GM12878 (cell line): ENCODE data around the gene AXDND1. TPM values are rescaled to one million over a fixed set of nuclear protein-coding genes. Genes with fewer than 3 reads are reported as not detected.

Experiments used
- CEBPB ChIP-seq, 2 experiments: fragments of 150-350 bp in 1 of 2; IDR thresholded peaks; 2 replicates each; pipeline ENCODE4 v1.6.1; 2012 to 2014; ENCODE audit warnings: low read depth in 2 of 2, low read length in 2 of 2, borderline replicate concordance in 1 of 2, inconsistent platforms in 1 of 2
- CREB1 ChIP-seq: IDR thresholded peaks from 2 replicates; pipeline ENCODE4 v1.6.1; 2012; ENCODE audit warnings: low read depth, mild to moderate bottlenecking, inconsistent platforms
- CREM ChIP-seq: IDR thresholded peaks from 2 replicates; pipeline ENCODE4 v1.6.1; 2014; ENCODE audit warnings: antibody characterized with exemption, low read depth
- EP300 ChIP-seq, 2 experiments: fragments of 150-350 bp in 1 of 2; IDR thresholded peaks; 2 replicates each; pipeline ENCODE4 v1.6.1; 2011 to 2012; ENCODE audit warnings: low read depth in 2 of 2, low read length in 2 of 2, borderline replicate concordance in 1 of 2, improper control_type of control experiment in 1 of 2, inconsistent platforms in 1 of 2; ENCODE audit not compliant: control insufficient read depth in 1 of 2
- ETV6 ChIP-seq, 2 experiments: fragments of 450-650 bp in 1 of 2; IDR thresholded peaks in 1 of 2; conservative IDR thresholded peaks in 1 of 2; 2 replicates each; pipeline ENCODE4 v1.6.1; 2014; ENCODE audit warnings: antibody characterized with exemption in 1 of 2, borderline replicate concordance in 1 of 2, low read depth in 1 of 2, mild to moderate bottlenecking in 1 of 2, moderate library complexity in 1 of 2
- FOS ChIP-seq: IDR thresholded peaks from 3 replicates; pipeline ENCODE4 v1.6.1; 2011; ENCODE audit warnings: borderline replicate concordance; ENCODE audit not compliant: insufficient read length; ENCODE audit errors: extremely low read depth
- HDGF ChIP-seq: fragments of 450-650 bp; IDR thresholded peaks from 2 replicates; pipeline ENCODE4 v1.6.1; 2016; ENCODE audit warnings: antibody characterized with exemption
- LARP7 ChIP-seq: fragments of 450-650 bp; IDR thresholded peaks from 2 replicates; pipeline ENCODE4 v1.6.1; 2017; ENCODE audit warnings: mild to moderate bottlenecking
- MEF2A ChIP-seq: IDR thresholded peaks from 2 replicates; pipeline ENCODE4 v1.6.1; 2011; ENCODE audit warnings: low read depth, mild to moderate bottlenecking, low read length, moderate library complexity; ENCODE audit not compliant: insufficient read depth
- NR2C2 ChIP-seq: IDR thresholded peaks from 2 replicates; pipeline ENCODE4 v1.6.1; 2011; ENCODE audit warnings: borderline replicate concordance, low read depth; ENCODE audit not compliant: control insufficient read depth, insufficient read length
- PAX5 ChIP-seq: IDR thresholded peaks from 2 replicates; pipeline ENCODE4 v1.6.1; 2011; ENCODE audit warnings: low read depth, low read length, borderline replicate concordance
- PAX8 ChIP-seq: fragments of 450-650 bp; IDR thresholded peaks from 2 replicates; pipeline ENCODE4 v1.6.1; 2017; ENCODE audit warnings: mild to moderate bottlenecking, moderate library complexity
- PML ChIP-seq: IDR thresholded peaks from 2 replicates; pipeline ENCODE4 v1.6.1; 2012; ENCODE audit warnings: low read length, inconsistent platforms
- RAD51 ChIP-seq: fragments of 450-650 bp; IDR thresholded peaks from 2 replicates; pipeline ENCODE4 v1.6.1; 2016; ENCODE audit warnings: moderate library complexity, mild to moderate bottlenecking, inconsistent platforms
- RELA ChIP-seq: fragments of 450-650 bp; IDR thresholded peaks from 2 replicates; pipeline ENCODE4 v1.8.0; 2014; ENCODE audit warnings: borderline replicate concordance; ENCODE audit not compliant: partially characterized antibody
- SMAD1 ChIP-seq: fragments of 450-650 bp; IDR thresholded peaks from 2 replicates; pipeline ENCODE4 v1.6.1; 2018; ENCODE audit warnings: mild to moderate bottlenecking, low read depth; ENCODE audit not compliant: partially characterized antibody
- SREBF2 ChIP-seq: IDR thresholded peaks from 2 replicates; pipeline ENCODE4 v1.6.1; 2012; ENCODE audit warnings: mild to moderate bottlenecking, low read length
- SRF ChIP-seq, 2 experiments: IDR thresholded peaks; 2 replicates each; pipeline ENCODE4 v1.6.1; 2011; ENCODE audit warnings: low read depth in 2 of 2, low read length in 2 of 2, mild to moderate bottlenecking in 1 of 2, moderate library complexity in 1 of 2
- STAT1 ChIP-seq: fragments of 450-650 bp; conservative IDR thresholded peaks from 2 replicates; pipeline ENCODE4 v1.6.1; 2014; ENCODE audit warnings: antibody characterized with exemption, mild to moderate bottlenecking
- TAF1 ChIP-seq: IDR thresholded peaks from 2 replicates; pipeline ENCODE4 v1.6.1; 2011; ENCODE audit warnings: mild to moderate bottlenecking, low read depth, low read length, borderline replicate concordance
- TBL1XR1 ChIP-seq: IDR thresholded peaks from 2 replicates; pipeline ENCODE4 v1.6.1; 2012; ENCODE audit warnings: low read depth, low read length, improper control_type of control experiment
- TCF7 ChIP-seq: IDR thresholded peaks from 2 replicates; pipeline ENCODE4 v1.6.1; 2014; ENCODE audit warnings: antibody characterized with exemption, borderline replicate concordance
- YBX1 ChIP-seq: fragments of 450-650 bp; IDR thresholded peaks from 2 replicates; pipeline ENCODE4 v1.6.1; 2016; ENCODE audit warnings: antibody characterized with exemption
- ZNF24 ChIP-seq: fragments of 450-650 bp; IDR thresholded peaks from 2 replicates; pipeline ENCODE4 v1.6.1; 2017; ENCODE audit warnings: antibody characterized with exemption, mild to moderate bottlenecking
- polyA plus RNA-seq, 11 experiments: library from polyadenylated mRNA; depleted of rRNA in 4 of 11; unstranded in 6 of 11; stranded (reverse) in 5 of 11; fragments of >200 nt; fragmentation: Nextera tagmentation in 4 of 11; fragmentation: Illumina TruSeq in 1 of 11; extraction: Ambion mirVana in 4 of 11; extraction: Trizol in 1 of 11; gene quantifications; 1 replicate in 1 of 11; 2 replicates in 10 of 11; pipeline versions ENCODE4 v1.2.1 to v1.2.3, GENCODE V29; 2011 to 2016; ENCODE audit warnings: inconsistent platforms in 2 of 11, missing spikeins in 2 of 11, low read depth in 1 of 11
- total RNA-seq, 4 experiments: library from RNA; depleted of rRNA in 3 of 4; stranded (reverse); fragments of >200 nt in 3 of 4; fragmentation: Illumina TruSeq in 1 of 4; extraction: Trizol in 1 of 4; gene quantifications; 2 replicates each; pipeline versions ENCODE4 v1.2.1 to v1.2.3, GENCODE V29; 2013 to 2021
- TF ChIP-seq, protein P1 (sequence below): fragments of 450-650 bp; IDR thresholded peaks from 2 replicates; pipeline ENCODE4 v1.6.1; 2018; ENCODE audit warnings: mild to moderate bottlenecking, low read depth, moderate library complexity; ENCODE audit not compliant: partially characterized antibody
- TF ChIP-seq, protein P2 (sequence below): IDR thresholded peaks from 2 replicates; pipeline ENCODE4 v1.6.1; 2012; ENCODE audit warnings: low read depth, low read length, improper control_type of control experiment
- TF ChIP-seq, protein P3 (sequence below): fragments of 450-650 bp; IDR thresholded peaks from 2 replicates; pipeline ENCODE4 v1.6.1; 2017; ENCODE audit warnings: mild to moderate bottlenecking

AXDND1 gene
- total and polyA plus RNA-seq, 10 of the 15 experiments (the other 5 are each of a cell fraction or from before 2014, with no cell fraction given): 0.12 to 0.84 (median 0.42) TPM

DNA sequence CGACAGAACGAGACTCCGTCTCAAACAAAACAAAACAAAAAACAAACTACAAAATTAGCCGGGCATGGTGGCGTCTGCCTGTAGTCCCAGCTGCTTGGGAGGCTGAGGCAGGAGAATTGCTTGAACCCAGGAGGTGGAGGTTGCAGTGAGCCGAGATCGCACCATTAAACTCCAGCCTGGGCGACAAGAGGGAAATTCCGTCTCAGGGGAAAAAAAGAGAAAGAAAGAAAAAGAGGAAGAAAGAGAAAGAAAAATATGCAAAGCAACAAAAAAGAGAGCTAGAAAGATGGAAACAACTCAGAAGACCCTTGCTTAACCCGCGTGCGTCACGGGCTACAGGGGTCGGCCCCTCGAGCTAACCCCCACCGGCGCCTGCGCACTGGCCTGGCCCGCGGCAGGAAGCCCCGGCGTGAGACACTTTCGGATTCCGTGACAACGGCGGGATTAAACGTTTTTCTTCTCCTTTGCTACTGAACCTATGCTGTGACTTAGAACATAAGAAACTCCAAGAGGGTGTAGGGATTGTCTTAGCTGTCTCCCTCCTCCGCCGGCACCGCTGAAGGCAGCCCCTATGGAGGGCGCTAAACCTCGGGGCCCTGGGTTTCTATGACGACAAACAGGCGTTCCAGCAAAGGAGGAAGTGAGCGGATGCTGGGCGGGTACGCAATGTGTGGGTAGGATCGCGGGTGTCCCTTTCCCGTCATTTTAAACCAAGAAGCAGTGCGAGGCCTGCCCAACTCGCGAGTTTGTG lies at the start of gene AXDND1 (continued):
- TF ChIP-seq ZNF24: no peak
- no peak for TF ChIP-seq NR2C2
- no peak for TF ChIP-seq RELA
- TF ChIP-seq CEBPB (IDR thresholded peaks at IDR 0.05; ENCODE audit: borderline replicate concordance in 1 of 2, low read depth in 2 of 2, low read length in 2 of 2): no peak
- peak; percentile 91; the same call in 1 of the 2 replicates for TF ChIP-seq STAT1
- TF ChIP-seq, protein P1, sequence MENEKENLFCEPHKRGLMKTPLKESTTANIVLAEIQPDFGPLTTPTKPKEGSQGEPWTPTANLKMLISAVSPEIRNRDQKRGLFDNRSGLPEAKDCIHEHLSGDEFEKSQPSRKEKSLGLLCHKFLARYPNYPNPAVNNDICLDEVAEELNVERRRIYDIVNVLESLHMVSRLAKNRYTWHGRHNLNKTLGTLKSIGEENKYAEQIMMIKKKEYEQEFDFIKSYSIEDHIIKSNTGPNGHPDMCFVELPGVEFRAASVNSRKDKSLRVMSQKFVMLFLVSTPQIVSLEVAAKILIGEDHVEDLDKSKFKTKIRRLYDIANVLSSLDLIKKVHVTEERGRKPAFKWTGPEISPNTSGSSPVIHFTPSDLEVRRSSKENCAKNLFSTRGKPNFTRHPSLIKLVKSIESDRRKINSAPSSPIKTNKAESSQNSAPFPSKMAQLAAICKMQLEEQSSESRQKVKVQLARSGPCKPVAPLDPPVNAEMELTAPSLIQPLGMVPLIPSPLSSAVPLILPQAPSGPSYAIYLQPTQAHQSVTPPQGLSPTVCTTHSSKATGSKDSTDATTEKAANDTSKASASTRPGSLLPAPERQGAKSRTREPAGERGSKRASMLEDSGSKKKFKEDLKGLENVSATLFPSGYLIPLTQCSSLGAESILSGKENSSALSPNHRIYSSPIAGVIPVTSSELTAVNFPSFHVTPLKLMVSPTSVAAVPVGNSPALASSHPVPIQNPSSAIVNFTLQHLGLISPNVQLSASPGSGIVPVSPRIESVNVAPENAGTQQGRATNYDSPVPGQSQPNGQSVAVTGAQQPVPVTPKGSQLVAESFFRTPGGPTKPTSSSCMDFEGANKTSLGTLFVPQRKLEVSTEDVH: no peak
- TF ChIP-seq TCF7: no peak
- no peak for TF ChIP-seq SREBF2
- TF ChIP-seq PAX8: no peak
- peak; percentile 85 for TF ChIP-seq CREM
- TF ChIP-seq, protein P2, sequence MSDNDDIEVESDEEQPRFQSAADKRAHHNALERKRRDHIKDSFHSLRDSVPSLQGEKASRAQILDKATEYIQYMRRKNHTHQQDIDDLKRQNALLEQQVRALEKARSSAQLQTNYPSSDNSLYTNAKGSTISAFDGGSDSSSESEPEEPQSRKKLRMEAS: peak; percentile 86
- no peak; the same call in 1 of the 2 replicates for TF ChIP-seq PAX5
- peak; percentile 56; the same call in 1 of the 2 replicates for TF ChIP-seq RAD51
- no peak for TF ChIP-seq ETV6 (conservative IDR thresholded peaks at IDR 0.05 in 1 of 2, IDR thresholded peaks at IDR 0.05 in 1 of 2; ENCODE audit: borderline replicate concordance in 1 of 2, low read depth in 1 of 2)
- TF ChIP-seq SMAD1: peak; percentile 58
- TF ChIP-seq TAF1: no peak
- TF ChIP-seq EP300 (IDR thresholded peaks at IDR 0.05; ENCODE audit: borderline replicate concordance in 1 of 2, control insufficient read depth in 1 of 2, low read depth in 2 of 2, low read length in 2 of 2): no peak
- TF ChIP-seq YBX1: no peak; the same call in 1 of the 2 replicates
- peak; percentile 93 for TF ChIP-seq CREB1
- TF ChIP-seq TBL1XR1: no peak
- TF ChIP-seq, protein P3, sequence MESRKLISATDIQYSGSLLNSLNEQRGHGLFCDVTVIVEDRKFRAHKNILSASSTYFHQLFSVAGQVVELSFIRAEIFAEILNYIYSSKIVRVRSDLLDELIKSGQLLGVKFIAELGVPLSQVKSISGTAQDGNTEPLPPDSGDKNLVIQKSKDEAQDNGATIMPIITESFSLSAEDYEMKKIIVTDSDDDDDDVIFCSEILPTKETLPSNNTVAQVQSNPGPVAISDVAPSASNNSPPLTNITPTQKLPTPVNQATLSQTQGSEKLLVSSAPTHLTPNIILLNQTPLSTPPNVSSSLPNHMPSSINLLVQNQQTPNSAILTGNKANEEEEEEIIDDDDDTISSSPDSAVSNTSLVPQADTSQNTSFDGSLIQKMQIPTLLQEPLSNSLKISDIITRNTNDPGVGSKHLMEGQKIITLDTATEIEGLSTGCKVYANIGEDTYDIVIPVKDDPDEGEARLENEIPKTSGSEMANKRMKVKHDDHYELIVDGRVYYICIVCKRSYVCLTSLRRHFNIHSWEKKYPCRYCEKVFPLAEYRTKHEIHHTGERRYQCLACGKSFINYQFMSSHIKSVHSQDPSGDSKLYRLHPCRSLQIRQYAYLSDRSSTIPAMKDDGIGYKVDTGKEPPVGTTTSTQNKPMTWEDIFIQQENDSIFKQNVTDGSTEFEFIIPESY: no peak
- TF ChIP-seq MEF2A: no peak
- TF ChIP-seq LARP7: peak; percentile 70; the same call in 1 of the 2 replicates
- TF ChIP-seq HDGF: peak; percentile 80
- no peak for TF ChIP-seq FOS
- TF ChIP-seq PML: peak; percentile 44; the same call in 1 of the 2 replicates
- no peak for TF ChIP-seq SRF (IDR thresholded peaks at IDR 0.05; ENCODE audit: low read depth in 2 of 2, low read length in 2 of 2)
